HS-5 (cell line): ENCODE measurements around the gene BDKRB1.

ENCODE experiments used
- DNase-seq: peaks from one replicate; pipeline ENCODE4 v3.0.0-alpha.2; 2012; ENCODE audit warnings: low read depth

BDKRB1 gene

DNA sequence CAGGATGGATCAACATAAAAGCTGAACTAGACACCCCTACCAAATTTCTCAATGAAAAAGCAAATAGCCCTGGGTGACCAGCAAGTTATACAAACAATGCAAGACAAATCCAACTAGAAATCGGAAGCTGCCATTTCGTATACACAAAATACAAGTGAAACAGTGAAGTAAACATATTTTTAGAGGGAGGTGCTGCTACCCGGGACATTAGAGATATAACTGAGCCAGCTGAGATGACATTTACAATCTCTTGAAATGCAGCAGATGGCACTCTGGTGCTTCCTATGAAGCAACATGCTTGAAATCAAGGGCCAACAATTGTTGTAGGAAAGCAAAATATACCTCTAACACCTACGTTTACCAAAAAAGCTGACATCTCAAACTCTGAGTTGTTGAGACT is 25.5 kb downstream of the BDKRB1 start:
- no peak for DNase-seq

DNA sequence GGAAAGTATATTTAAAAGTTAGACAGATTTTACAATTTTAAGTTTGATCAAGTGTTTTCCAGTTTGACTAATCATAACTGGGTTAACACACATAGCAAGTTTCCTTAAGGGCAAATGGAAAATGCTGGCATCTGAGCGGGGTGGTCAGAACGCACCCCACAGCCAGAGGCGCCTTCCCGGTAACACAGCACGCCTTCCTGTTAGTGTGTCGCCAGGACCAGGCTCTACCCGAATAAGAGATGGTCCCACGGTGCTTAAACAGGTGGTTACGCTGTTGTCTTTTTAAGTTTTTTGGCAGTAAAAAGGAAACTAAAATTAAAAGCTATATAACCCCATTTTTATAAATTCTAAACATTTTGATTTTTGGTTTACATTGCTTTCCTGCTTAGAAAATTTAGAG is 28.0 kb downstream of the BDKRB1 start:
- DNase-seq: no peak

DNA sequence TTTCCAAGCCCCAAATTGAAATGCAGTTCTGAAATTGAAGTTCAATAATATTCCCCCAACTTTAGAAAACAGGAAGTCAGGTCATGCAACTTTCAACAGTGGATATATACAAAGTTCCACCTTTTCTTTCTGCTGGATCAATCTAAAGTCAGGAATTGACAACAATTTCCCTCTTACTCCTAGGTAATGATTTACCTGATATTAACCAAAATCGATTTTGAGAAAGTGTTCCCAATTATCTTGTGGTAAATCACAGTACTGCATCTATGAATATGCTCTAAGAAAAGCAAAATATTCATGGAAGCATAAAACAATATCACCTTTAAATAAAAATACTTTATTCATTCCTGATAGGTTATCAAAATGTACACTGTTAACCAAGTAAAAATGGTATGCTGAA is 28.4 kb downstream of the BDKRB1 start:
- no peak for DNase-seq

DNA sequence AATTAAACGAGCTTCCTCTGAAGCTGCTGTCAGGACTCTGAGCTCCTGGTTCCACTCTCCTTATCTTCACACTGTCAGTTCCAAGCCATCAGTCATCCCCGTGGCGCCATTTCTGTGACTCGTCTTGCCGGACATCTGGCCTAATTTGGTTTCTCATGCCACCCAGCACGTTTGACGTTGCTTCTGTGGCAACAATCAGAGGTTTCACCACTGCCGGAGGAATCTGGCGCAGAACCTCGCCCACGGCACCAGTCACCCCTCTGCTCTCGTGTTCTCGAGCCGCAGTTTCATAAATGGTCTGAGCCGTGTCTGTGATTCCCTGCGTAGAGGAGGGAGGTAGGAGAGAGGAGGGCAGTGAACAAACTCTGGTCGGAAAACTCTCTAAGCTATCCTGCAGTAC is 29.7 kb downstream of the BDKRB1 start:
- no peak for DNase-seq

DNA sequence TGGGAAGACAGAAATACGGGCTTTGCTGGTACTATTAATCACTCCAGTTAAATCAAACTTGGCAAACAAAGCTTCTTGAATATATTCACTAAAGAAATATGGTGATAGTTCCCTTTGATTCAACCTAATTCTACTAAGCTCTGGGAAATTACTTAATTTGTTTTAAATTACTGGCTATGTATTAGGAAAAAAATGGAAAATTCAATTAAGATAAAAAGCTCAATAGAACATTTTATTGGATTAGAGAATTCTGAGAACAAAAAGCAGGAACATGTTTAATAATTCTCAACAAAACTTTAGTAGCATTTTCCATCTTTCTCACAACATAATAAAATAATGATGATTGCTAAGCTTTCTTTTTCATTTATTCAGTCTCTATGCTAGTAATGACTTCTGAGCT is 30.2 kb downstream of the BDKRB1 start:
- DNase-seq: no peak

DNA sequence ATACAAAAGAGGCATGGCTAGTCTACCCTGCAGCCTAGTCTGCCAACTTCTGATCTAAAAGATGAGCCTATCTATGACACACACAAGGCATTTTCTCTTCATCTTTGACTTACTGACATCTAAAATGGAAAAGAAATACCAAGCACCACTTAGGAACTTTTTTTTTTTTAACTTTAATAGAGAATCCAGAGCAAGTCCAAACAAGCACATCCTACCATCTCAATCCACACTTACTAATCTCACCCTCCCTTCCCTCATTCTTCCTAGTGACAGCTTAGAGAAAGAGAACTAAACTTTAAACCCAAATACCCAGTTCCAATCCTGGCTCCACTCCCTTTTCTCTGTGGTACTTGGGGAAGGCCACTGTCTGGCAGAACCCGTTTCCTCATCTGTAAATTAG is 31.8 kb downstream of the BDKRB1 start:
- no peak for DNase-seq

DNA sequence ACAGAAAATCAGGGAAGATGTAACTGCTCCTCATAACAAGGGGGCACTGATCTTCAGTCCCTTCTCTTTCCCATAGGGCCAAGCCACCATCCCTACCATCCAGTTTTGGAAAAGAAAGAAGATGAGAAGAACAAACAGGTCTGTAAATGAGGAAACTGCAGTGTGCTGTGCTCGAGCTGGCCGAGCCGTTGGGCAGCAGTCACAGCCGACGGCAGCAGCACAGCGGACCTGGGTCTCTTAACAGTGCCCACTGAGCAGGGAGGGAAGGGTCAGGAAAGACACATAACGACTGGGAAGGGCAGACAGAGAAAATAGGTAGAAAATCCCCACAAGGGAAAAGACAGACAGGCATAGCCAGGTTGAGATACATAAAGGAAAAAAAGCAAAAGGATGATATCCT is 38.2 kb downstream of the BDKRB1 start:
- no peak for DNase-seq

DNA sequence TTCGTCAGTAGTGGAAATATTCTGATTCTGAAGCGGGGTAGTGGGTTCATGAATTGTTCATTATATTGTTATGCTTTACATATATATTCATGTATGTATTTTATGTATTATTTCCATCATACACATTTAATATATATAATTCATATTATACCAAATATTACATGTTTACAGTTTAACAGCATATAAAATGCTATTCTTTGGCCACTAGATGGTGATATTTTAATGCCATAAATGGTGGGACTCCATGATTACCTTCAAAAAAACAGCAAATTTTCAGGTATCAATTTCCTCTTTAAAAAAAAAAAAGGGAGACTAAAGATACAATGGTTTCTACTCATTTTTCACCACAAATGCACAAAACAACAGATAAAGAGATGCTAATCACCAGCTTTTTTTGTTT is 41.0 kb downstream of the BDKRB1 start:
- no peak for DNase-seq

DNA sequence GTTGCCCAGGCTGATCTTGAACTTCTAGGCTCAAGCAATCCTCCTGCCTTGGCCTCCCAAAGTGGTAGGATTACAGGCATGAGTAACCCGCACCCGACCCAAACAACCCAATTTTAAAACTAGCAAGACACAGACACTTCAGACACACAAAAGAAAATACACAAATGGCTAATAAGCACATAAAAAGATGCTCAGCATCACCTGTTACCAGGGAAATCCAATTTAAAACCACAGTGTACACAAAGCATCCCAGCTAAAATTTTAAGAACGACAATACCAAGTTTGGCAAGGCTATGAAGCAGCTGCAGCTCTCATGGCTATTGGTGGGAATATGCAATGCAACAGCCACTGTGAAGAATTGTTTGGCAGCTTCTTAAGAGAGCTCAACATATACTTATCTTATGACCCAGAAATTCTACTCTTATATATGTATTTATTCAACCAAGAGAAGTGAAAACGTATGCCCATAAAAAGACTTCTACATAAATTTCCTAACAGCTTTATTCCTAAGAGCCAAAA is 42.0 kb downstream of the BDKRB1 start:
- no peak for DNase-seq

DNA sequence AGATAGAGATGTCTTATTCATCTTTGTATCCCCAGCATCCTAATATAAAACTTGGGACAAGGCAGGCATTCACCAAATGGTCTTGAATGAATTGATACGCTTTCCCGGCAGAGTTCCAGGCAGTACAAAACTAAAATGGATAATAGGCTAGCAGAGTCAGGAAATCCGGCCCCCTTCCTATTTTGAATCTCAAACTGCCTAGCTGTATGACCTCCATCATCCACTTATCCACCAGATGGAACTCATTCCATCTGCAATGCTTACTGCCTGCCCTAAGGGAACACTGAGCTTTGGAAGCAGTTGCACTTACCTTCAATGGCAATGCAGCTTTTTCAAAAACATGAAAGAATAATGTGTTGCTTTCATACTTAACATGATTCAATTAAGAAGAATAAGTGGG is 43.4 kb downstream of the BDKRB1 start:
- no peak for DNase-seq

DNA sequence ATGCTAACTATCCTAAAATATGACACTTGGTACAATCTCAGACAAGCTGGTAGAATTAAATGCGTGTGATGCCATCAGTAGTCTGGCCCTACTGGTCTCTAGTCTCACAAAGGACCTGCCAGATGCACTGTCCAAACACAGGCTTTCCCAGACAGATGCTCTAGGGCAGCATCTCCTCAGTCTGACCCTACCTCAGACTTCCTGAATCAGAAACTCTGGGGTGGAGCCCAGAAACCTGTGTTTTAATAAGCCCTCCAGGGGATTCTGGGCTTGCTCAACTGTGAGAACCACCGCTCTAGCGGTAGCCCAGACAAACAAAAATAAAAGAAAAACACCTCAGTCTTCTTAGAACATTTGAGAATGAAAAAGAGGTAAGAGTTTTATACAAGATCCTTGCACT is 48.0 kb downstream of the BDKRB1 start:
- no peak for DNase-seq

DNA sequence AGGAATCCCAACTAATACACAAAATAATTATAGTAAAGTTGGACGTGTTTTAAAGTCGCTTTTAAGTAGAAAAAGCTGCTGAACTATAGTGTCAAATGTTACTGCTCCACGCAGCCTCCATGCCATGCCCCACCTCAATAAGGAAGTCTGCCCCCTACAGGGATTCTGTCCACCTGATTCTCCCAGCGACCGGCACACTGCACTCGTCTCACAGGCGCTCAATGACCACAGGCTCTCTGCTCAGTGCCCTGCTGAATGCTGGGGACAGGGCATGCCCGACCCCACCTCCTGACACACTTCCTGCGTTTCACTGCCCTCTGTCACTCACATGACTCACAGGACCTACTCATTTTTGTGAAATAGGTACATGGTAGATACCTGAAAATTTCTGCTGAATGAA is 48.9 kb downstream of the BDKRB1 start:
- no peak for DNase-seq

DNA sequence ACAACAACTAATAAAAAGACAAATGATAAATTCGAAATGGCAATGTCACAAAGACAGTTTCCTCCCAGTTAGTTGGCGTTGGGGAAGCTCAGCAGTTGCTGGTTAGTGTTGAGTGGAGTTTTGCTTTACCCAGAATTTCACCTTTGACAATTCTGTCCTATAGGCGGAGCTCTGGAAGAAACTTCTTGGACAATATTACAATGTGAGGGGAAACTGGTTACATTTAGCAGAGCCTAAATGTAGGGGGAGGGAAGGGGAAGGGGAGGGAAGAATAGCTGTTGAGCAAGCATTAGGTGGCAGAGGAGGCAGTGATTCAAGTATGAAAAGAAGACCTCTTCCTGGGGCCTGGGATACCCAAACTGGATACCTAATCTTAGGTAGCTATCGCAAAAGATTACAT is 51.4 kb downstream of the BDKRB1 start:
- no peak for DNase-seq

DNA sequence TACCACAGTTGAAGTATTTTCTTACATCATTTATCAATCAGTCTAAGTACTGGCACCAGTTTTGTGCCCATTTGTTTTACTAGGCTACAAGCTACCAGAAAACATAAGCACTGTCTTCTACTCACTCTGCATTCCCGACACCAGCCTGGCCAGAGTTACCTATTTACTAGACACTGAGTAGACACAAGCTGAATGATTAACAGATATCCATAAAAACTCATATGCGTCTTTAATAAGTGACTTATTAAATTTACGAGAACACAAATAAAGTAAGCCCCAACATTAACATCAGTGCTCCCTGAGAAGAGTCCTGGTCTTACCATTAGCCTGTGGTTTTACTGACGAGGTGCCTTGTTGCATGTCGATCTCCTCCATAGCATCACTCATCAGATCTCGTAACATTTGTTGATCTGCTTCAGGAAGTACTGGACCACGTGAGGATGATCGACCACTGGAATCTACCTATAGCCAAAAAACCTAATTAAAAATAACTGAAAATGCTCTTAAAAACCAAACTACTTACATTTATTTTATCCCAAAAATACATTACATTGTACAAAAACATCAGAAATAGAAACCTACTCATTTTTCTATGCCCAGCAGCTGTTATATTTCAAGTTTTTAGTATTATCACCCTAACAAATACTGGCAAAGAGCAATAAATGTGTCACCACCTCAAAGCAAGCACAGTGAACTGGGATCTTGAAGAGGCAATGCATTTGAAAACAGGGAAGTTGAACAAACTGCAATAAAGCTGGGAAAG is 53.3 kb downstream of the BDKRB1 start:
- DNase-seq: no peak

DNA sequence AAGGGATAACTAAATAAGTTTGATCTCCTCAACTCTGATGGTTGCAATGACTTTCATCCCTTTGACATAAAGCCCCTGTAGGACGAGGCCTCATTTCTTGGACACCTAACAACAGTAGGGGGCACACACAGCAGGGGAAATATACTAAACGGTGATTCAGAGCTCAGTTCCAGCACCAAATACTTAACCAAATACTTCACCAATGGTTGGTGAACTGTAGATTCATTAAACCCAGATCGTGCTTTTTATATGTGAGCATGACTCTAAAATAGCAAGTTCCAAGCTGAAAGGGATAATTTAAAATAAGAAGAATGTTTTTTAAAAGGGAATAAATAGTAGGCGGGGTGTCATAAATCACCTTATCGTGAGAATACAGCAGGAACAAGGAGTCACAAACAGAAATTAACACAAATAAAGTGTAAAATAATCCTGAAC is 53.9 kb downstream of the BDKRB1 start:
- DNase-seq: no peak

DNA sequence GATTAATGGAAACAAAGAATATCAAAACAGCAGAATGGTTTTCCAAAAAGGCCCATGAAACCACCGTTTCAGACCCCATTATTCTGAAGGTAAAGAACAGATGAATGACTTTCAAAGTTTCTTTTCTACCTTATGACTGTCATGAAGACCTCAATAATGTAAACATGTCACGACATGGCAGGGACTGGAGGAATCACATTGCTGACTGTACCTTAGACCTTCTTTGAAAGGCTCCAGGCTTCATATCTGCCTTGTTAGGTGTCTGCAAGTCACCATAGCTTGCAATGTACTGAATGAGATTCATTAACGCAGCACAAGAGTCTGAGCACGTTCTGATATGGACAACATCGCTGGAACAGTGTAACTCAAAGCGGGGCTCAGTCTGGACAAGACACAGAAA is 54.9 kb downstream of the BDKRB1 start:
- DNase-seq: no peak
